H9 (cell line): ENCODE results near the gene ZNF329. TPM values are rescaled to one million over a fixed set of nuclear protein-coding genes. Genes with fewer than 3 reads are reported as not detected.

Experiments
- DNase-seq: peaks from one replicate; pipeline ENCODE4 v3.0.0-alpha.2; 2017
- H2AFZ ChIP-seq: one replicate; pipeline ENCODE4 v1.6.1; 2013; ENCODE audit warnings: mild to moderate bottlenecking, low read length, control low read depth, moderate library complexity
- H2AK5ac ChIP-seq: 2 replicates; pipeline ENCODE4 v1.6.1; 2013; ENCODE audit warnings: low read length, control low read depth, mixed read lengths; ENCODE audit not compliant: insufficient read length
- H2BK120ac ChIP-seq: one replicate; pipeline ENCODE4 v1.6.1; 2013; ENCODE audit warnings: low read depth, mild to moderate bottlenecking, low read length, control low read depth, inconsistent platforms; ENCODE audit not compliant: poor library complexity, severe bottlenecking
- H2BK12ac ChIP-seq: 2 replicates; pipeline ENCODE4 v1.6.1; 2013; ENCODE audit warnings: low read length, control low read depth, mixed read lengths, low read depth; ENCODE audit not compliant: insufficient read length
- H2BK15ac ChIP-seq: 2 replicates; pipeline ENCODE4 v1.6.1; 2013; ENCODE audit warnings: low read depth, low read length, control low read depth
- H2BK20ac ChIP-seq: one replicate; pipeline ENCODE4 v1.6.1; 2013; ENCODE audit warnings: low read depth, mild to moderate bottlenecking, low read length, control low read depth, inconsistent platforms; ENCODE audit not compliant: poor library complexity, severe bottlenecking
- H2BK5ac ChIP-seq: 2 replicates; pipeline ENCODE4 v1.6.1; 2013; ENCODE audit warnings: low read length, control low read depth, mixed read lengths; ENCODE audit not compliant: insufficient read length
- H3K14ac ChIP-seq: 2 replicates; pipeline ENCODE4 v1.6.1; 2013; ENCODE audit warnings: low read length, control low read depth; ENCODE audit not compliant: insufficient read depth
- H3K18ac ChIP-seq: 2 replicates; pipeline ENCODE4 v1.6.1; 2013; ENCODE audit warnings: low read depth, mild to moderate bottlenecking, mixed read lengths, low read length, control low read depth; ENCODE audit not compliant: insufficient read length
- H3K23ac ChIP-seq: 2 replicates; pipeline ENCODE4 v1.6.1; 2013; ENCODE audit warnings: low read length, control low read depth, mixed read lengths, low read depth; ENCODE audit not compliant: insufficient read length
- H3K23me2 ChIP-seq: 2 replicates; pipeline ENCODE4 v1.6.1; 2013; ENCODE audit warnings: low read depth, mild to moderate bottlenecking, mixed read lengths, low read length, control low read depth; ENCODE audit not compliant: insufficient read length, poor library complexity, severe bottlenecking
- H3K27ac ChIP-seq: 2 replicates; pipeline ENCODE4 v1.5.1; 2013; ENCODE audit warnings: low read length, control low read depth, mixed read lengths, low read depth; ENCODE audit not compliant: insufficient read length
- H3K27me3 ChIP-seq: 2 replicates; pipeline ENCODE4 v1.6.1; 2013; ENCODE audit warnings: low read length, control low read depth, inconsistent platforms; ENCODE audit not compliant: insufficient read depth
- H3K4ac ChIP-seq: 2 replicates; pipeline ENCODE4 v1.6.1; 2013; ENCODE audit warnings: low read depth, mild to moderate bottlenecking, control low read depth, inconsistent platforms, low read length, moderate library complexity
- H3K4me1 ChIP-seq: 2 replicates; pipeline ENCODE4 v1.6.1; 2013; ENCODE audit warnings: low read length, control low read depth, inconsistent platforms; ENCODE audit not compliant: insufficient read depth
- H3K4me2 ChIP-seq: 2 replicates; pipeline ENCODE4 v1.6.1; 2013; ENCODE audit warnings: low read length, control low read depth, mixed read lengths; ENCODE audit not compliant: insufficient read length, insufficient read depth
- H3K56ac ChIP-seq: 2 replicates; pipeline ENCODE4 v1.6.1; 2013; ENCODE audit warnings: low read depth, mild to moderate bottlenecking, mixed read lengths, low read length, control low read depth; ENCODE audit not compliant: insufficient read length
- H3K79me1 ChIP-seq: 2 replicates; pipeline ENCODE4 v1.6.1; 2013; ENCODE audit warnings: low read depth, mild to moderate bottlenecking, moderate library complexity, low read length, control low read depth, inconsistent platforms; ENCODE audit not compliant: insufficient read depth, poor library complexity, severe bottlenecking
- H3K79me2 ChIP-seq: 2 replicates; pipeline ENCODE4 v1.6.1; 2013; ENCODE audit warnings: low read length, control low read depth, inconsistent platforms; ENCODE audit not compliant: insufficient read depth
- H3K9ac ChIP-seq: 2 replicates; pipeline ENCODE4 v1.6.1; 2013; ENCODE audit warnings: low read length, control low read depth, mixed read lengths; ENCODE audit not compliant: insufficient read length; ENCODE audit errors: extremely low read depth
- H3K9me3 ChIP-seq: one replicate; pipeline ENCODE4 v1.6.1; 2013; ENCODE audit warnings: low read depth, low read length, inconsistent platforms; ENCODE audit not compliant: control insufficient read depth
- H3T11ph ChIP-seq: one replicate; pipeline ENCODE4 v1.6.1; 2013; ENCODE audit warnings: mild to moderate bottlenecking, low read length, control low read depth, inconsistent platforms
- H4K20me1 ChIP-seq: one replicate; pipeline ENCODE4 v1.6.1; 2013; ENCODE audit not compliant: control insufficient read depth, insufficient read length, insufficient read depth
- H4K5ac ChIP-seq: 2 replicates; pipeline ENCODE4 v1.6.1; 2013; ENCODE audit warnings: low read depth, mild to moderate bottlenecking, mixed read lengths, low read length, control low read depth; ENCODE audit not compliant: insufficient read length
- H4K8ac ChIP-seq: replicated peaks from 2 replicates; pipeline ENCODE4 v1.6.1; 2013; ENCODE audit warnings: low read length, control low read depth, mixed read lengths, low read depth; ENCODE audit not compliant: insufficient read length
- H4K91ac ChIP-seq: 2 replicates; pipeline ENCODE4 v1.6.1; 2013; ENCODE audit warnings: low read depth, mild to moderate bottlenecking, moderate library complexity, mixed read lengths, low read length, control low read depth; ENCODE audit not compliant: insufficient read length
- H3K27ac Mint-ChIP-seq, 3 experiments: 2 replicates in 2 of 3; 3 replicates in 1 of 3; pipeline ENCODE4 v1.8.0; 2020 to 2021; ENCODE audit warnings: mixed read lengths in 3 of 3, mild to moderate bottlenecking in 1 of 3, moderate library complexity in 1 of 3
- H3K27me3 Mint-ChIP-seq: 2 replicates; pipeline ENCODE4 v1.8.0; 2021; ENCODE audit warnings: low read depth, mild to moderate bottlenecking, moderate library complexity, mixed read lengths
- H3K36me3 Mint-ChIP-seq, 3 experiments: 2 replicates in 2 of 3; 3 replicates in 1 of 3; pipeline ENCODE4 v1.8.0; 2020 to 2021; ENCODE audit warnings: low read depth in 3 of 3, mixed read lengths in 3 of 3; ENCODE audit not compliant: insufficient read depth in 1 of 3
- H3K4me1 Mint-ChIP-seq, 2 experiments: 2 replicates each; pipeline ENCODE4 v1.8.0; 2020; ENCODE audit warnings: mixed read lengths in 2 of 2
- H3K4me3 Mint-ChIP-seq, 2 experiments: 2 replicates in 1 of 2; 3 replicates in 1 of 2; pipeline ENCODE4 v1.8.0; 2020 to 2021; ENCODE audit warnings: mild to moderate bottlenecking in 2 of 2, mixed read lengths in 2 of 2, moderate library complexity in 1 of 2
- H3K9me3 Mint-ChIP-seq, 2 experiments: 2 replicates in 1 of 2; 3 replicates in 1 of 2; pipeline ENCODE4 v1.8.0; 2020; ENCODE audit warnings: mild to moderate bottlenecking in 2 of 2, mixed read lengths in 2 of 2, moderate library complexity in 1 of 2
- CTCF ChIP-seq: fragments of 200-600 bp; sonication (generic); conservative IDR thresholded peaks from 3 replicates; pipeline ENCODE4 v1.8.0; 2021; ENCODE audit warnings: antibody characterized with exemption, mild to moderate bottlenecking
- WGBS: extraction: QIAGEN DNeasy Blood & Tissue Kit; methylation state at CpG from one replicate; pipeline ENCODE4 v1.1.7; 2013; ENCODE audit warnings: missing lambda C conversion rate, low lambda C conversion rate, mixed read lengths; ENCODE audit not compliant: insufficient read length; ENCODE audit errors: extremely low coverage; 5-methylcytosine and 5-hydroxymethylcytosine counted together
- total RNA-seq: library from RNA; stranded (reverse); gene quantifications from 2 replicates; pipeline ENCODE4 v1.2.1, GENCODE V29; 2021

Gene ZNF329
- total RNA-seq, 1 experiment from 2014 or later: 12.1 TPM

- Histone ChIP-seq H2BK12ac (no peak overlapping the region), H3K14ac (no peak overlapping the region), H3K9me3 (peaks cover 99% of the 10 kb centered on the region), H2AFZ (no peak overlapping the region), H2BK5ac (no peak overlapping the region), H3K4ac (no peak overlapping the region), H2AK5ac (no peak overlapping the region), H4K91ac (no peak overlapping the region), H4K8ac (no peak overlapping the region), H3K27me3 (no peaks in the 10 kb centered on the region), H3K18ac (no peak overlapping the region), H3K9ac (no peak overlapping the region), H3K27ac (no peak overlapping the region), H4K5ac (no peak overlapping the region), H3T11ph (no peak overlapping the region), H2BK20ac (no peak overlapping the region), H3K23ac (no peak overlapping the region), H3K79me1 (no peaks in the 10 kb centered on the region), H3K56ac (no peak overlapping the region), H2BK120ac (no peak overlapping the region), H4K20me1 (no peaks in the 10 kb centered on the region), H3K4me1 (no peaks in the 10 kb centered on the region), H2BK15ac (no peak overlapping the region), H3K4me2 (no peak overlapping the region), H3K23me2 (no peaks in the 10 kb centered on the region), H3K79me2 (no peaks in the 10 kb centered on the region)
- no peak for TF ChIP-seq CTCF
- DNase-seq: no peak
- H3K36me3 Mint-ChIP-seq: peaks cover 76 to 96% (median 86%) of the 10 kb centered on the region in 3 experiments
- WGBS: no CpG with 5 or more reads among the region's 3 CpGs
- H3K27me3 Mint-ChIP-seq: peaks cover 9% of the 10 kb centered on the region
- H3K27ac Mint-ChIP-seq: no peak overlapping the region
- no peaks in the 10 kb centered on the region for H3K4me1 Mint-ChIP-seq
- no peak overlapping the region for H3K4me3 Mint-ChIP-seq
- H3K9me3 Mint-ChIP-seq: peaks cover 93 to 97% of the 10 kb centered on the region in 2 experiments
Measured at GRCh38 chr19:58129284-58129683, 21.3 kb downstream of the ZNF329 start.
